ENCODE measurements around the gene MAP2K2.

MAP2K2 gene

DNA sequence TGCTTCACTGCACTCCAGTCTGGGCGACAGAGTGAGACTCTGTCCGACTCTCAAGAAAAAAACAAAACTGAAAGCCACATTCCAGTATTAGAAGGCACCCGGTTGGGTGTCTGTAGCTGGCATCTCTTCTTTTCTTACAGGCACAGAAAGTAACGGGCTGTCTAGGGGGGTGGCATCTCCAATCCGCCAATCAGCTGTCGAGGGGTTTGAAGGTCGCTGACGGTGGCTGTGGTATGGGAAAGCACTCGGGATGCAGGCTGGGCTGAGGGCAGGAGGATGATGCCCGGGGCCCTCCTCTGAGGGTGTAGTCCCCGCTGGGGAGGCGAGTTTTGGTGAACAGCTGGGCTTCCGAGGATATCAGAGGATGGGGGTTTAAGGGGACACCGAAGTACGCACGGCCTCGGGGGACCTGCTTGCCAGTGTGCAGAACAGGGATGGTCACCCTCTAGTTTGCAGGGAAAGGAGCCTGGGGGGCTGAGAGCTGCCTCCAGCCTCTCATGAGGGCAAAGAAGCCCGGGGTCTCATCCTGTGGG, 30.2 kb downstream of the MAP2K2 start:
- in situ Hi-C loops (cut with HindIII; ENCODE audit: low sequenced_read_pairs) = no loop called here
- TF ChIP-seq, protein P1, sequence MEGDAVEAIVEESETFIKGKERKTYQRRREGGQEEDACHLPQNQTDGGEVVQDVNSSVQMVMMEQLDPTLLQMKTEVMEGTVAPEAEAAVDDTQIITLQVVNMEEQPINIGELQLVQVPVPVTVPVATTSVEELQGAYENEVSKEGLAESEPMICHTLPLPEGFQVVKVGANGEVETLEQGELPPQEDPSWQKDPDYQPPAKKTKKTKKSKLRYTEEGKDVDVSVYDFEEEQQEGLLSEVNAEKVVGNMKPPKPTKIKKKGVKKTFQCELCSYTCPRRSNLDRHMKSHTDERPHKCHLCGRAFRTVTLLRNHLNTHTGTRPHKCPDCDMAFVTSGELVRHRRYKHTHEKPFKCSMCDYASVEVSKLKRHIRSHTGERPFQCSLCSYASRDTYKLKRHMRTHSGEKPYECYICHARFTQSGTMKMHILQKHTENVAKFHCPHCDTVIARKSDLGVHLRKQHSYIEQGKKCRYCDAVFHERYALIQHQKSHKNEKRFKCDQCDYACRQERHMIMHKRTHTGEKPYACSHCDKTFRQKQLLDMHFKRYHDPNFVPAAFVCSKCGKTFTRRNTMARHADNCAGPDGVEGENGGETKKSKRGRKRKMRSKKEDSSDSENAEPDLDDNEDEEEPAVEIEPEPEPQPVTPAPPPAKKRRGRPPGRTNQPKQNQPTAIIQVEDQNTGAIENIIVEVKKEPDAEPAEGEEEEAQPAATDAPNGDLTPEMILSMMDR (IDR thresholded peaks at IDR 0.05; ENCODE audit: low read depth, low read length) = no peak
- no peak overlapping the region for H3K4me3 ChIP-seq (ENCODE audit: low read depth, low read length)
- DNase-seq (ENCODE audit: low read depth, low spot score) = no peak

- TF ChIP-seq, protein P1 (IDR thresholded peaks at IDR 0.05; ENCODE audit: low read depth, low read length) = no peak
- in situ Hi-C loops (cut with HindIII; ENCODE audit: low sequenced_read_pairs) = no loop called here
Measured at GRCh38 chr19:4090356-4091220, 33.3 kb downstream of the MAP2K2 start.

GRCh38 chr19:4089946-4090345, 34.0 kb downstream of the MAP2K2 start:
- no peak overlapping the region for H3K4me3 ChIP-seq (ENCODE audit: low read depth, low read length)
- in situ Hi-C loops (cut with HindIII; ENCODE audit: low sequenced_read_pairs) = no loop called here
- TF ChIP-seq, protein P1 (IDR thresholded peaks at IDR 0.05; ENCODE audit: low read depth, low read length) = no peak
- no peak for DNase-seq (ENCODE audit: low read depth, low spot score)

More at GRCh38 chr19:4090356-4091220, 33.3 kb downstream of the MAP2K2 start:
- no peak overlapping the region for H3K4me3 ChIP-seq (ENCODE audit: low read depth, low read length)
- no peak for DNase-seq (ENCODE audit: low read depth, low spot score)

- no peak overlapping the region for H3K4me3 ChIP-seq (ENCODE audit: low read depth, low read length)
- TF ChIP-seq, protein P1 (IDR thresholded peaks at IDR 0.05; ENCODE audit: low read depth, low read length) = no peak
- in situ Hi-C loops (cut with HindIII; ENCODE audit: low sequenced_read_pairs) = no loop called here
- DNase-seq (ENCODE audit: low read depth, low spot score) = no peak
Measured at GRCh38 chr19:4089400-4089908, 34.5 kb downstream of the MAP2K2 start.

- in situ Hi-C loops (cut with HindIII; ENCODE audit: low sequenced_read_pairs) = no loop called here
- no peak overlapping the region for H3K4me3 ChIP-seq (ENCODE audit: low read depth, low read length)
- DNase-seq (ENCODE audit: low read depth, low spot score) = no peak
Measured at GRCh38 chr19:4088975-4089374, 34.9 kb downstream of the MAP2K2 start.

More at GRCh38 chr19:4088975-4089374, 34.9 kb downstream of the MAP2K2 start:
- TF ChIP-seq, protein P1 (IDR thresholded peaks at IDR 0.05; ENCODE audit: low read depth, low read length) = no peak

Data from astrocyte of the spinal cord (primary cell).